Left ventricle myocardium inferior (tissue), 1 donor: ENCODE results near the gene R3HDM4. TPM values are rescaled to one million over a fixed set of nuclear protein-coding genes. Genes with fewer than 3 reads are reported as not detected.

Source experiments
- DNase-seq: peaks from one replicate; pipeline ENCODE4 v3.0.0-alpha.2; 2020
- H3K27ac ChIP-seq: fragments of 200-600 bp; replicated peaks from 2 replicates; pipeline ENCODE4 v1.8.0; 2021
- H3K27me3 ChIP-seq: fragments of 200-600 bp; 2 replicates; pipeline ENCODE4 v1.8.0; 2021; ENCODE audit warnings: low read depth
- H3K36me3 ChIP-seq: fragments of 200-600 bp; 2 replicates; pipeline ENCODE4 v1.8.0; 2021
- H3K4me1 ChIP-seq: fragments of 200-600 bp; 2 replicates; pipeline ENCODE4 v1.8.0; 2021
- H3K4me3 ChIP-seq: fragments of 200-600 bp; 2 replicates; pipeline ENCODE4 v1.8.0; 2021; ENCODE audit warnings: mild to moderate bottlenecking, moderate library complexity
- H3K9me3 ChIP-seq: fragments of 200-600 bp; replicated peaks from 2 replicates; pipeline ENCODE4 v1.8.0; 2021
- CTCF ChIP-seq: fragments of 200-600 bp; IDR thresholded peaks from 2 replicates; pipeline ENCODE4 v1.8.0; 2021; ENCODE audit warnings: antibody characterized with exemption, mild to moderate bottlenecking, borderline replicate concordance
- intact Hi-C: fragments of 100-400 bp; cut with micrococcal nuclease; formaldehyde crosslinking; loops from one replicate; pipeline ENCODE4 v1.11.0; 2022
- total RNA-seq: library from RNA; stranded (reverse); fragmentation: NEBNext Ultra II Directional; extraction: Animal tissue kit (Norgen Biotek cat#: 25700); gene quantifications from one replicate; pipeline ENCODE4 v1.2.1, GENCODE V29; 2021
- donor health status: DM: no; HTN: yes; CAD: no; lungs with severe emphysema.

Gene R3HDM4
- total RNA-seq, 1 donor from 2014 or later = 21.6 TPM

DNA sequence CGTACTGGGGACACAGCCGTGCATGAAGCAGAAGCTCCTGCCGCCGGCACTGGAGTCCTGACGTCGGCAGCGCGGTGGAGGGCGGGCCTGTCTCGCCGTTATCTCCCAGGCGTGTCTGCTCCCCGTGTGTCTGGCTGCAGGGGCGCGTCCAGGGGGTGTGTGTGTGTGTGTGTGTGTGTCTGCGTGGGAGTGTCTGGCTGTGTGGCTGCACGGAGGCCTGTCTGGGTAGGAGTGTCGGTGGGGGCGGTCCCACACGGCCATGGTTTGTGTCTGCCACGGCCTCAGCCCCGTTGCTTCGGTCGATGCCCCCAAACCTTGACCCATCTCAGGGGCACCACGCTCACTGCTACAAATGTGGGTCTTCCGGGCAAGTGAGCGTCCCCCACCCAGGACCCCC is 31.1 kb upstream of the R3HDM4 start:
- no peak for TF ChIP-seq CTCF
- H3K4me1 ChIP-seq = peaks cover 22% of the 10 kb centered on the region
- peaks cover 4% of the 10 kb centered on the region for H3K36me3 ChIP-seq
- no peak overlapping the region for H3K27ac ChIP-seq
- no peaks in the 10 kb centered on the region for H3K27me3 ChIP-seq
- H3K4me3 ChIP-seq = no peak overlapping the region
- DNase-seq = no peak
- H3K9me3 ChIP-seq = no peaks in the 10 kb centered on the region
- intact Hi-C loops = no loop called here

- no peak overlapping the region for H3K27ac ChIP-seq
- peaks cover 22% of the 10 kb centered on the region for H3K4me1 ChIP-seq
- no peaks in the 10 kb centered on the region for H3K9me3 ChIP-seq
- H3K36me3 ChIP-seq = peaks cover 4% of the 10 kb centered on the region
- H3K4me3 ChIP-seq = no peak overlapping the region
- no peak for DNase-seq
- intact Hi-C loops = no loop called here
- TF ChIP-seq CTCF = no peak
- H3K27me3 ChIP-seq = no peaks in the 10 kb centered on the region
These were observed 30.6 kb upstream of the R3HDM4 start for GRCh38 chr19:943551-944170.

DNA sequence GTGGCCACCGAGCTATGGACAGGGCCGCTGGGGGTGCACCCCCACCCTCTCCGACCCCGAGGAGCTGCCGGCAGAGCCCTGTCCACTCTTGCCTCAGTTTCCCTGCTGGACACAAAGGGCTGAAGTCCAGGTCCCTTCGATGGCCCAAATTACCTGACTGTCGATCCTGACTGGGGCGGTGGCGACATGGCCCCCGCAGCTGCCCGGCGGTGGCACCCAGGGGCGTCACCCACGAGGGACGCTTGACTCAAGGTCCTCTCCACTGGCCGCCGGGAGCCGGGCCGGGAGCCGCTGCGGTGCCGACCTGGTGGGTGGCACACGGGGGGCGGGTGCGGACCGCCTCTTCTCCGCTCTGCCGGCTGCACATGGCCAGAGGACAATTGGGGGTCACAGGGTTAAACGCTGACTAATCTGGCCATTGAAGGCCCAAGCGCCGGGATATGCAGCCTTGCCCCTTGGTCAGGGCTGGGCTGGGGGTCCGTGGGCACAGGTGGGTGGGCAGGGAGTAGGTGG is 29.2 kb upstream of the R3HDM4 start:
- Histone ChIP-seq H3K9me3 (no peaks in the 10 kb centered on the region), H3K4me3 (no peak overlapping the region), H3K27me3 (no peaks in the 10 kb centered on the region), H3K4me1 (peaks cover 22% of the 10 kb centered on the region), H3K27ac (no peak overlapping the region), H3K36me3 (peaks cover 4% of the 10 kb centered on the region)
- no peak for DNase-seq
- intact Hi-C loops = no loop called here
- no peak for TF ChIP-seq CTCF

- H3K9me3 ChIP-seq = no peaks in the 10 kb centered on the region
- peaks cover 4% of the 10 kb centered on the region for H3K36me3 ChIP-seq
- TF ChIP-seq CTCF = no peak
- H3K4me1 ChIP-seq = peaks cover 22% of the 10 kb centered on the region
- intact Hi-C loops = no loop called here
- peak overlapping the region; percentile 80 for H3K27ac ChIP-seq
- no peak for DNase-seq
- peak overlapping the region; percentile 62 for H3K4me3 ChIP-seq
- H3K27me3 ChIP-seq = no peaks in the 10 kb centered on the region
These were observed 28.5 kb upstream of the R3HDM4 start for GRCh38 chr19:941292-942132.

DNA sequence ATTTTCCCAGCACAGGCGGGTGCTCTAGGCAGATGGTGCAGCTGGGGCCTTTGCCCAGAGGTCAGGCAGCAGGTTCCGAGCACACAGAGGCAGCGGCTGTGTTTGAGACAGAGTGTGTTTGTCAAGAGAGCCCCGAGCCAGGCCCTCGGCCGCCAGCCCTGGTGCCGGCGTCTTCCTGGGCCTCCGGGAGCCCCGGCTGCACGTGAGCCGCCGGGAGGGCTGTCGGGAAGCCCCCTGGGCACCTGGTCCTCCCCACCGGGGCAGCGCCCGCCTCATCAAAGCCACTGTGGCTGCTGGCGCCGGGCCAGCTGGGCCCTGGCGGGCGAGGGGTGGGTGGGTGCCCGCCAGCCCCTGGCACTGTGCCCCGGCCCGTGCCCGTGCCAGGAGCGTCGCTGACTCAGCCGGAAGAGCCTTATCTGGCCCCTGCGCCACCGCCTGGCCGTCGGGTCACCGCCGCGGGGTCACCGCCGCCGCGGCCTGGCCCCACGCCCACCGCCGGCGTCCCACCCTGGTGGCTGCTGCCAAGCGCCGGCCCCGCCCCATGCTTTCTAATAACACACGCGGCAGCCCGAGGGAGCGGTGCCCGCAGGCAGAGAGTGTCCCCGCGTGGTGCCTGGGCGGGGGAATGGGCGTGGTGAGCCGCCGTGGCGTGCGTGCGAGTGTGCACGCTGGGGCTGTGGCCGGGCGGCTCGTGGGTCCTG is 27.7 kb upstream of the R3HDM4 start:
- peak overlapping the region; percentile 62 for H3K4me3 ChIP-seq
- peaks cover 4% of the 10 kb centered on the region for H3K36me3 ChIP-seq
- peak; percentile 76 for DNase-seq
- intact Hi-C loops = no loop called here
- H3K9me3 ChIP-seq = no peaks in the 10 kb centered on the region
- no peak for TF ChIP-seq CTCF
- H3K27ac ChIP-seq = peak overlapping the region; percentile 80
- no peaks in the 10 kb centered on the region for H3K27me3 ChIP-seq
- peaks cover 22% of the 10 kb centered on the region for H3K4me1 ChIP-seq
